HG02798 (cell line): ENCODE results near the gene PWWP2A.
"Not testable (repeated sequence)": the region's sequence is repeated elsewhere in the genome, so short reads cannot be mapped to it uniquely, and the experiment has no call there.

Source experiments
- ATAC-seq: cut with Tn5 transposase; IDR thresholded peaks from one replicate; pipeline ENCODE4 v1.9.1; 2021; ENCODE audit warnings: mild to moderate bottlenecking; ENCODE audit not compliant: unreplicated experiment, poor library complexity

PWWP2A gene

GRCh38 chr5:160082614-160083500 lies 36.4 kb downstream of the PWWP2A start:
- no peak for ATAC-seq

GRCh38 chr5:160081495-160081894 lies 37.8 kb downstream of the PWWP2A start:
- no peak for ATAC-seq

- ATAC-seq: no peak
Measured at GRCh38 chr5:160079753-160080152, 39.5 kb downstream of the PWWP2A start.

- ATAC-seq: no peak
Measured at GRCh38 chr5:160076997-160077396, 42.3 kb downstream of the PWWP2A start.

GRCh38 chr5:160075073-160075472 lies 44.2 kb downstream of the PWWP2A start:
- no peak for ATAC-seq

- ATAC-seq: no peak
Measured at GRCh38 chr5:160071916-160072315, 47.3 kb downstream of the PWWP2A start.

- ATAC-seq: no peak
Measured at GRCh38 chr5:160071516-160071915, 47.7 kb downstream of the PWWP2A start.

- not testable (repeated sequence) for ATAC-seq
Measured at GRCh38 chr5:160069120-160069519, 50.1 kb downstream of the PWWP2A start.

- ATAC-seq: no peak
Measured at GRCh38 chr5:160064995-160065614, 54.1 kb downstream of the PWWP2A start.

GRCh38 chr5:160064417-160064810 lies 54.8 kb downstream of the PWWP2A start:
- ATAC-seq: no peak

- no peak for ATAC-seq
Measured at GRCh38 chr5:160061770-160062169, 57.5 kb downstream of the PWWP2A start.

- ATAC-seq: no peak
Measured at GRCh38 chr5:160060001-160060400, 59.2 kb downstream of the PWWP2A start.

- ATAC-seq: no peak
Measured at GRCh38 chr5:160057256-160057655, 62.0 kb downstream of the PWWP2A start.

GRCh38 chr5:160054831-160055230 lies 64.4 kb downstream of the PWWP2A start:
- ATAC-seq: no peak

GRCh38 chr5:160054047-160054446 lies 65.2 kb downstream of the PWWP2A start:
- no peak for ATAC-seq

- no peak for ATAC-seq
Measured at GRCh38 chr5:160049099-160049498, 70.2 kb downstream of the PWWP2A start.

GRCh38 chr5:160048131-160048530 lies 71.1 kb downstream of the PWWP2A start:
- ATAC-seq: no peak

- no peak for ATAC-seq
Measured at GRCh38 chr5:160047423-160047822, 71.8 kb downstream of the PWWP2A start.

- ATAC-seq: no peak
Measured at GRCh38 chr5:160044967-160045366, 74.3 kb downstream of the PWWP2A start.

GRCh38 chr5:160044391-160044804 lies 74.9 kb downstream of the PWWP2A start:
- ATAC-seq: no peak

GRCh38 chr5:160042671-160043070 lies 76.6 kb downstream of the PWWP2A start:
- no peak for ATAC-seq
